ENCODE measurements around the gene SLC40A1.

Gene SLC40A1

DNA sequence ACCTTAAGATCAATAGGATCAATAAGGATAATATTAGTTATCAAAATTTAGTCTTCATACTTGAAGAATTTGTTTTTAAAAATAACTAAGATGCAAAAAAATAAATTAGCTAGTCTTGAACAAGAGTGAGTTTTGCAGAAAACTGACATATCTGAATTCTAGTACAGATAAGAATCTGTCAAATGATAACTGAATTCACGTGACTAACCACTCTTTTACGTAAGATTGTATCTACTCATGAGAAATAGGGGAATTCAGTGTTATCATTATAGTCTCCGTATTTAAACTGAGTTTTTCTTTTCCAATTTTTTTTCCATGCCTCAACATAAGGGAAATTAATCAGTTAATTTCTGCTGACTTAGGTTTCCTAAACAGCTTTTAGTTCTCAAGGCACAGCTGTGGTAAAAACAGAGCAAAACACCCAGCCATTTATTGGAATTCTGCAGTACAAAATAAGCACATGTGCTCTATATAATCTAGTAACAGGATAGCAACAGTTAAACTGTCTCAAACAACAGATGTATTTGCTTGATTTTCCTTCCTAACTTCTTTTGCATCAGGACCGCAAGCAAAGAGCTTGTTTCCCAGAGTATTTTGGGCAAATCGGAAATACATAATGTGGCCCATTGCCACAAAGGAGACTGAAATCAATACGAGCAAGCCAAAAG is 19.1 kb downstream of the SLC40A1 start:
- DNase-seq = no peak

DNA sequence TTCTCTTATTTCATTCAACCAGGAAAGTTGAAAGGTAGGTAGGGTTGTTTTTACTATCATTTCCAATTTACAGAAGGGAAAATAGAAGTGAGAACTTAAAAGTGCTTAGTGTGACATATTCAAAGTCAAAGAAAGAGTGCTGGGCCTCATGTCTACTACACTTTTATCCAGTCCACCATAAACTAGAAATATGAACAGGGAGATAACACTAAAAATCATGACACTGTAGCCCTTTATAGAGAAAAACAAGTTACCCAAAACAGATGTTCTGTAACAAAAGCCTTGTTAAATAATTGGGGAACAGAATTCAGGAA is 20.4 kb downstream of the SLC40A1 start:
- DNase-seq = no peak

DNA sequence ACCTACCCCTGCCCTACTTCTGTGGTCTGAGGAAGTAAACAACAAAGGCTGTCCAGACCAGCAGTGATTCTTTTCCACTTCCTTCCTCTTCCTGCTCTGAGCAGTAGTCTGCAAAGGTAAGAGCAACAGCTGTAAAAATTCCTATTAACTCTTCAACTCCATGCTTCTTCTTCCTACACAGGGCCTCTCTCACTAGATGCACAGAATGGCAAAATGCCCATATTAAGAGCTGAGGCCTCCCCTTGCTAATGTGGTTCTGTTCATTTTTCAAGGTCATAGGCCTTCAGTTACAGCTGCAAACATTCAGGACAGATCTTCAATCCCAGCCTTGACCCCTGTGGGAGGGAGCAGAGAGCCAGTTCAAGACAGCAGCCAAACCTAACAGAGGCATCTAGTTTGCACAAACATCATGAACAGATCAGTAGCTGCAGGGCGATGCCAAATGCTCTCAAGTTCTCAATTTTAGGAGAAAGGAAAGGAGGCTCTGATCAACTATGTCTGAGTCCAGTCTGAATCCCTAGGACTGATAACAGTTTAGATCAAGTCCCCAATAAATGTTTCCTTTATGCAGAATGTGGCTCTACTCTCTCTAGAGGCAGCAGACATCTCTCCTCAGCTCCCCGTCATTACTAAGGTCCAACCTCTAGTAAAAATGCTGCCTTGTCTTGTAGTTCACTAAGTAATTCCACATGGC is 20.9 kb downstream of the SLC40A1 start:
- no peak for DNase-seq

DNA sequence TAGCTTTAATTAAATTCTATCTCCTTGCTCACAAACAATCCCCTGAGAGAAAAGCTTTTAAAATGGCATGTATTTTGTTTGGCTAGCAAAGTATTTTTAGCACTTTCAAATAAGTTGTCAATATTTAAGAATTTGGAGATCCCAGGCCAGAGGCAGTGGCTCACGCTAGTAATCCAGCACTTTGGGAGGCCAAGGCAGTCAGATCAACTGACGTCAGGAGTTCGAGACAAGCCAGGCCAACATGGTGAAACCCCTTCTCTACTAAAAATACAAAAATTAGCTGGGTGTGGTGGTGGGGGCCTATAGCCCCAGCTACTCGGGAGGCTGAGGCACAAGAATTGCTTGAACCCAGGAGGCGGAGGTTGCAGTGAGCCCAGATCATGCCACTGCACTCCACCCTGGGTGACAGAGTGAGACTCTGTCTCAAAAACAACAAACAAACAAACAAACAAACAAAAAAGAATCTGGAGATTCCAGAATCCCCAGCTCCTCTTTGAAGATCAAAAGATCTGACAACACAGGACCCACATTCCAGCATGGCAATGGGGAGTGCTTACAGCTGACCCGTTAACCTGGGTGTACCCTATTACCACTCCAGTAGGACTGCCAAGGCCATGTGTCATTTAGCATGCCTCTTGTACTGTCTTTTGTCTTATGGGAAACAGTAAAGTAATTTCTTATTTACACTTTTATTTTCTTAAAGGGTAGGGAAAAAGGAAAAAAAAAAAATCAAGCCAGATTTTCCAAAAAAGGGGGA is 21.9 kb downstream of the SLC40A1 start:
- DNase-seq = no peak

DNA sequence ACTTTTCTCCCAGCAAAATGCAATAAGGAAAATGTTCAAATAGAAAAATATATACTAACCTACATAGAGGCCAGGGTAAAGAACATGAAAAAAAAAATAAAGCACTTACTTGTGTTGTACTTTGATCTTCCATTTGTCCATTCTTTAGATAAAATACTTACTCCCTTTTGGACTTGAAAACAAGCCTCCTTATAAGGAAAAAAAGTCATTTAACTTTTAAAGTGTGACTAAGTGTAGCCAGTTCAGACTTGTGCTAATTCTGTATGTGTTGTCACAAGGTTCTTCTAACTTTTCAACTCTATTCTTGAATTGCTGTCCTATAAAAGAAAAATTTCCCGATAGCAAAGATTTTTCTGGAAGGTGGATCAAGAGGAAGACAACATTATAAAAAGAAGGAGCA is 23.2 kb downstream of the SLC40A1 start:
- DNase-seq = no peak

DNA sequence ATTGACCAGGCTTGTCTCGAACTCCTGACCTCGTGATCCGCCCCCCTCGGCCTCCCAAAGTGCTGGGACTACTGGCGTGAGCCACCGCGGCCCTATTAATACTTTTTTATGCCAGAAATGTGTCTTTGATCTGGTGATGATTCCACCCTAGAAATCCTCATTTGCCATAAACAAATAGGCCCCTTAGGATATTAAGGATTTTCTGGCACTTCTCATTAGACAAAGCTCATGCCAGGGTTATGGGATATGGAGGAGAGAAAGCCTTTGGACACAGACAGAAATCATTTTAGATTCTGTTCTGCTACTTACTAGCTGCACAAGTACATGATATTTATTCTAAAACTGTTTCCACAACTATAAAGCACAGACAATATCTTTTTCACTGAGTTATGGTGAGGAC is 24.1 kb downstream of the SLC40A1 start:
- DNase-seq = no peak

DNA sequence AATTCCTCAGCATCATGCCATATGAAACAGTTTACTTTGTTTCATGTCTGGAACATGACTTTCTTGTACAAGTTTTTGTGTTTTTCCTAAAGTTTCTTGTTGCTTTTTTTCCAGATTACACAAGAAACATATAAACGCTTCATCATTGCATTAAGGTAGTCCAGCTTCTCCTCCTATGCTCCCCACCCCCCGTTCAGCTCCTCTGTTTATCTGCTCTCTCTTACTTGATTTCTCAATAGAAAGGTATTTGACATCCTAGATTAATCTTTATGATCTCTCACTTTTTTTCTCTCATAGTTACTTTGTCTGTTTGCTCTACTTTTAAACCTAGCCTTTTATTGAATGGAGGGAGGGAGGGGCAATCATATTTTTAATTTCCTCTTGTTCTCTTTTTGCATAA is 25.4 kb downstream of the SLC40A1 start:
- DNase-seq = no peak

DNA sequence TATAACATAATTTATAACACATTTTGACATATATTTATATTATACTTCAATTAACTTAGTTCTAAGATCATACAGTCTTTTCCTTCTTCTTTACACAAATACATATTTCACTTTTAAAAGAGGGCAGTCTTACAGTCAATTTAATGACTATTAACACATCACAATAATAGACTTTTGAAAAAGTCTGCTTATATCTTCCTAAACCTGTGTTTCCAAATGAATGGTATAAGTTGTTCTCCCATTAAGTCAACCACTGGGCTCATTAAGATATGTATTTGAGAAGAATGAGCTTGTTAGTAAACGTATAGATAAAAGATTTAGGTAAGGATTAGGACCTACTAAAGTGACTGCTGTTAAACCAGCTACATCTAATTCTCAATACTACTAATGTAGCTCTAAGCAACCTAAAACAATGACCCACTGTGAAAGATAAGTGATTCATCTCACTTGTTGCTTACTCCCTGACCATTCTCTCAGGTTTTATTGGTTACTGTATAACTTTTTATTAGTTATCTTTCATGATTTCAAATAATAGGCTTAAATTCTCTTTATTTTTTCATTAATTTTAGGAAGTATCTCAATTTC is 27.0 kb downstream of the SLC40A1 start:
- no peak for DNase-seq

DNA sequence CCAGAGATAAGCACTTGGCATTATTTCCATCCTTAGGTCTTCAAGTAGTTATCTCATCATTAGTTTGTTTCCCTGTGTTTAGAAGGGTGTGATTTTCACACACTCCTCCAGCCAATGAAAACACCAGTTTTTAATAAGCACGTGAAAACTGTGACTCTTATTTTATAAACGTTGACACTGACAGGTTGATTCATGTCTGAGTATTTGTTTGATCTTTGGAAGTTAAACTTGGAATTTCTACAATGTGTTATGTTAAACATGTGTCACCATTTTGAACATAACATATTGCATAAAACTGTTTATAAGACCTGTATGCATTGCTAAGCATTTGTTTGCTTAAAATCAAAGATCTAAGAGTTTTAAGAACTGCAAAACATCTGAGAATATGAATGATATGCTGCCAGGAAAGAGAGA is 27.6 kb downstream of the SLC40A1 start:
- DNase-seq = no peak

DNA sequence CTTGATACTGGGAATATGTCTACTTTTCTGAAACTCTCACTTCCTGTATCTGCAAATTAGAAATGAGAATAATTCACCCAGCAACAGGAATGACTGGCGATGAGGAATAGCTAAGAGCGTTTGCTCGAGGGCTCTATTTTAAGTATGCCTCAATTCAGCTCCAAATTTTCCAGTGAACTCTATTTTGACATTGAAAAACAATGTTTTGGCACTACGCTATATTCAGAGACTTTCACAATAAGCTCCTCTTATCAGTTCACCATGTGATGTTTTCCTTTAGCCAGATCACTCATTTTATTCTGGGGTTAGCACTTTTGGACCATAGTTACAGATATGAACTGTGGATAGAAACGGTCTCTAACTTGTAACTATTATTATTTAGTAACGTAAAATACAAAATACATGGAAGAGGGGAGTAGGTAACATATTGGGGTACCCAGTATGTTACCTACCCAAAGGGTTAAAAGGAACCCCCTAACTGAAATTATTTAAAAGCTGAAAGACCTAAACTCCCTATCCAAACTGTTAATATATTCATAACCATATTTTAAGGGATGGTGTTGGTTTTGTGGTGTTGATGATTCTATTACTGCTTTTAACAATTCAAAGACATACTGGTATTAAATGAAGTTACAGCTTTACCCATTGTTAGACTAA is 28.1 kb downstream of the SLC40A1 start:
- no peak for DNase-seq

DNA sequence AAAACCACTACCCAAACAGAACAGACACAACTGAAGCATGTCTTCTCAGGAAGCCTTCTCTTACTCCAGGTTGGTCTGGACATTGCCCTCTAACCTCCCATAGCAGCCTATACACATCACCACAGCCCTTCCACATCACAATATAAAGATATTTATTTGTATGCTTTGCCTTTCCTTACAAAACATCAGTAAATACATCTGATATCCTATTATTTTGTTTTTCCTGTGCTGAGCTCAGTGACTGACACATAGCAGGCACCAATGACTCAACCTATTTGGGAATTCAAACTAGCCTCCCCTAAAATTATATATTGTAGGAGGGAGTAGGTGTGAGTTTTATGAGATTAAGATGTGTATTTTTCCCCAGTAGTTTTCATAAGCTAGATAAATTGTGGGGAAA is 28.8 kb downstream of the SLC40A1 start:
- no peak for DNase-seq

DNA sequence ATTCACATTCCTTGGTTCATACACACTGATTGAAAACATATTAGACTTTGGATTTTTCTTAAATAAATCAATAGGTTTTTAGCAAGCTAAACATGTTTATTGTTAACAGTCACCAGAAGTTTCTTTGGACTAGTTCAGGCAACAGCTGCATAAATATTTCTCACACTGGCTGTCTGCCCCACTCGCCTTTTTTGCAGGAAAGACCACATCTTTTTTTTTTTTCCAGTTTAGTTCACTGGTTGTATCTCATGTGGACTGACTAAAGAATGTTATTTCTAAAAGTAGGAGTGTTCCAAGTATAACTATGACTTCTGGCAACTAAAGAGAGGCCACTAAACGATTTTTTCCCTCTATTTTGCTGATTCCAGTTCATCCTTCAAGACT is 31.1 kb downstream of the SLC40A1 start:
- no peak for DNase-seq

DNA sequence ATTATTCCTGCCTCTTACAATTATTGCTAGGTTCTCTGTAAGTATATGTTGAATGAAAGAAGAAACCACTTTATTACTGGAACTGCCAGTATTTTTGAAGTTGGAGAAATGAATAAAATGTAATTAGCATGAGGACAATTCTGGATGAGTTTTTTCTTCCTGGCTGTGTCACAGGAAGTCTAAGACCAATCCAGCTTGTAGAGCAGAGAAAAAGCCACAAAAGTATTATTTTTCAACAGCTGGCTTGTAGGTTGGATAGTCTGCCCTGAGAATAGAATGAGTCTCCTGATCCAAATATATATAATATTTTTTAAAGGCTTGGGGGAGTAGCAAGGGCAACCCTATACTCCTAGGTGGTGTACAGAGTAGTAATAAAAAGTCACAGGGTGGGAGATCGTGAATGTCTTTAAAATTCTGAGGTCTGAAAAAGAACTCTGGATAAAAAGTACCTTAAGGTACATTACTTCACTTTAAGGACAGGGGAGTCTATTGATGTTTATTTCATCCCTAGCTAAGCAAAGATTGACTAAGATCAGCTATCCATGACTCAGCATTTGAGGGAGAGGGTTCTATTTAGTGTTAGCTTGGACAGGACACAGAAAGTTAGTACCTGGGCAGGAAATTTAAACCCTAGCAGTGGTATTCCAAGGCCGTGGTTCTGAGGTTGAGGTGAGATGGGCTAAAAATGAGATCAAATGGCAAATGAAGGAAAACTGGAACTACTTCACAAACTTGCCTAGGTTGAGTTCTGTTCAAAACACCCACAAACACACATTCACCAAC is 31.7 kb downstream of the SLC40A1 start:
- DNase-seq = no peak

DNA sequence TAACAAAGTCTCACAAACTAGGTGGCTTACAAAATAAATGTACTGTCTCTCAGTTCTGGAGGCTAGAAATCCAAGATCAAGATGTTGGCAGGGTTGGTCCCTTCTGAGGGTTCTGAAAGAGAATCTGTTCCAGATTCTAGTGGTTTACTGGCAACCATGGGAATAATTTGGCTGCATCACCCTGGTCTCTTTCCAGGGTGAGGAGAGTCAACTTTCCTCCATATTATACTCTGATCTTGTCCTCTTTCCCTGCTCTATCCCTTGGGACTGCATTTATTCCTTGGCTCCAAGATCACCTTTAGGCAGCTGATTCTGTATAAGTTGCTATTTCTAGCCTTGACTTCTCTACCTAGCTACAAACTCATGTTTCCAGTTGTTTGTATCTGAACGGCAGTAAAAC is 35.2 kb downstream of the SLC40A1 start:
- no peak for DNase-seq

DNA sequence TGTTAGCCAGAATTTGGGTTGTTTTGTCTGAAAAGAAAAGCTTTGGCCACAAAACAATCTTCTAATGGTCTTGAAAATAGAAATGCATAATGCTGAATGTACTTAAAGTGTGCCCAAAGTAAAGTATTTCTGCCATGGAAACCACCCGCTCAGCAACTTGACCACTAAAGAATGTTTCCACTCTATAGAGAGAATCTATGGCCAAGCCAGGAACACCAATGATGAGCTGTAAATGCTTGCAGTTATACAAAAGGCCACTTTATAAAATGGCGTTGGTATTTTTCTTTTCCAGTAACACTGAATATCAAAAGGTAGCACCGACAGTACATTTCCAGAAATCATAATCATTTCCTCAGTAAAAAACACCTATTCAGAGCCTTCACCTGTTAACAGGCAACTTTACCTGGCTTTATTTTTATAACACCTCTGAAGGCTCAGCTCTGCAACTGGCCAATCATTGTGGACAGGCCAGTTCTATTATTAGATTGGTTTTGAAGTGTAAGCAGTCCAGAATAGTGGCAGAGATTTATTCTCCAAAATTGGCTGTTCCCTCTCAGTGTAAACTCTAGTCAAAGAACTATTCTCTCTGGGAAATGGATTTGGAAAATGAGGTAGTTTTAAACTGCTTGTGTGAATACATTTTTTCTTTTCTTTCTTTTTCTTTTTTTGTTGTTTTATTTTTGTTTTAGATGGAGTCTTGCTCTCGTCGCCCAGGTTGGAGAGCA is 36.1 kb downstream of the SLC40A1 start:
- no peak for DNase-seq

DNA sequence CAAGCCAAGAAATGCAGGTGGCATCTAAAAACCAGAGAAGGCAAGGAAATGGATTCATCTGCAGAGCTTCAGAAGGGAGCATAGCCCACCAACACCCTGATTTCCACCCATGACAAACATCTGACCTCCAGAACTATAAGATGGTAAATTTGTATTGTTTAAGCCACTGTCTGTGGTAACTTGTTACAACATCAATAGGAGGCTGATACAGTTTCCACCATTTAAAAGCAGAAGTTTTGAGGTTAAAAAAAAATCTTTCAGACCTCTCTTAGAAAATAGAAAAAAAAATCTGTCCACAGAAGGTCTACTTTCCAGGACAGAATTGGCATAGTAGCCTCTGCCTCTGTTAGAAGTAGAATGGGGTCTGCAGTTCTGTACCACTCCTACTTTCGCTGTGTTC is 37.2 kb downstream of the SLC40A1 start:
- no peak for DNase-seq

DNA sequence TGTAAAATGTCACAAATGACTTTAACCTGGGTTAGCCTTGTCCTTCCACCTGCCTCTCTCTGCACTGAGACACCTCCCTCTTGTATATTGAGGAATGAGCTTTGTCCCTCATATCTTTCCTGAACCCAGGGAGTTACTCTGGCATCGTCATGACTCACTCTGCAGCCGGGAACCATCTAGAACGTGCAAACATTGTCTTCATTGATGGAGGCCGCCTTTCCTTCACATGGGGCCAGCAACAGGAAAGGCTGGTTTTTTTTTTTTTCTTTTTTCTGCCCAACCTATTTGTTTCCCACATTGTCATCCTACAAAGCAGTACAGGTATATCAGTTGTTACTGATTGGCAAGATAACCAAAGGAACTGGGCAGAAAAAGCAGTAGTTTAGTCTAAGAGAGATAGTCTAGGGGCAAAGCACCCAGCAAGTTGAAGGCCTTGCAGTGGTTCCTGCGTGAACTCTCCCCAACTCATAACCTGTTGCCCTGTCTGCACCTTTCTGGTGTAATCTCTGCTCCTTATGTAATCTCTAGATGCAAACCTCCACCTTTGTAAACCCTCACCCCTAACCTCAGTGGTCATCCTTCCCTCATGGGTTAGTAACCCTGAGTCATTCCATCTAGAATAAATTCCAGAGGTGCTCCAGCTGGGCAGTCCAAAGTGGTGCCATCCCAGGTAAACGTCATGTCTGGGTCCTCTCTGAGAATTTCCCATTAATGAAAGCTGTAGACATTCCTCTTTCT is 38.3 kb downstream of the SLC40A1 start:
- no peak for DNase-seq

DNA sequence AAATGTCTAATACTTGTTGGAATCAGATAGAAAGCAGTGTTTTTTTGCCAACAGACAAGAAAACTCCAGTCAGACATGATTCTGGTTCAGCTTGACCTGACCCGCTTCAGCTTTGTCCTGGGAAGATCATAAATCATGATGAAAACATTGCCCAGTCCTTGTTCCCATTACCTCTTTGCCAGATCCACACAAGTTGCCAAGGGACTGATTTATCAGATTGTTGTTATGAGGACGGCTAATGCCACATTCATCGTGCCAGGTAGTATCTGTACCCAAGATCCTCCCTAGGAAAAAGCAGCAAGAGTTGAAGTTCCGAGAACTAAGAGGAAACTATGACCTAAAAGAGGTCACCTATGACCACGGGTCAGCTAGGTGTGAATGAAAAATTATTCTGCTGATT is 39.0 kb downstream of the SLC40A1 start:
- DNase-seq = no peak

DNA sequence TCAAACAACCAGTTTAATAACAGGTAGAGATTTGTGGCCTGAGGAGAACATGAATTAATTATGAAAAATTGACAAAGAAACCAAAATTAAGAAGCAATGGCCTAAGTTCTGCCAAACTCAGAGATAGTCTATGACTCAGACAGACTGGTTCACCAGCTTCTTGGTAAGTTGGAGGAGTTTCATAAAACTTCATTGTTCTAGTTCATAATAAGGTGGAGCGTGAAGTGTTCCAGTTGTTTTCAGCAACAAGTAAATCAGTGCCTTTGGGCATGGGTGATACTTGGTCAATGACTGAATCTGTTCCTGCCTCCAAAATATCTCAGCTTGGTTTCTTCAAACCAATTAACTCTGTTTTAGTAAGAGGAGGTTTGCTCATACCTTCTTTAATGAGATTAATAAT is 40.0 kb downstream of the SLC40A1 start:
- DNase-seq = no peak

DNA sequence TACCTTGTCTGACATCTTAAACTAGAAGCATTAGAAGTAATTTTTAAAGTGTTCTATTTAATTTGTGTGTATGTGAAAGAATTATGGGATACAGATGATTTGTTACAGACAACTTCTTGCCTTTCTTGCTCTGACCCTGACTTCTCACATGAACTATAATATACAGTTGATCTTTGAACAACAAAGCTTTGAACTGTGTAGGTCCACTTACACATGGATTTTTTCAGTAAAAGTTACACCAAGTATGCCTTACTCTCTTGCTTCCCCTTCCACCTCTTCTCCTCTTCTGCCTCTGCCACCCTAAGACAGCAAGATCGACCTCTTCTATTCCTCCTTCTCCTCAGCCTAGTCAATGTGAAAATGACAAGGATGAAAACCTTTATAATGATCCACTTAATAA is 42.2 kb downstream of the SLC40A1 start:
- no peak for DNase-seq

DNA sequence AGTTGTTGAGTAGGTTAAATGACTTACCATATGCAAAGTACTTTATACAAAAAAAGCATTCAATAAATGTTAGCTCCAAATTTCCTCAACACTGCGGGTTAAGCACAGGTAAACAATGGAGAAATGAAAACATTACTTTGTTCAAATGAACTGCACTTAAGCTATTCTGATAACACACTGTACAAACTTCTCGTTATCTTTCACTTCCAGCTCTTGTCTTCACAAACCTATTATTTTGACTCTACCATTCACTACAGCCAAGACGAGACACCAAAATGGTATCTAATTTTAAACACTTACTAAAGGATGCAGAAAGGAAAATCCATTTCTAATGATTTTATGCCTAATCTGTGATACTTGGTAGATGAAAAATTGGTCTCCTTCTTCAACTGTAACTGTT is 43.8 kb downstream of the SLC40A1 start:
- no peak for DNase-seq
